H7 (cell line): Measurements from ENCODE around the gene CCNG1. TPM values are rescaled to one million over a fixed set of nuclear protein-coding genes. Genes with fewer than 3 reads are reported as not detected.
A peak's percentile ranks its signal among the peaks of the same experiment; 100 is the strongest.
"Not testable (repeated sequence)": the region's sequence is repeated elsewhere in the genome, so short reads cannot be mapped to it uniquely, and the experiment has no call there.

ENCODE experiments used
- DNase-seq: peaks from one replicate; pipeline ENCODE4 v3.0.0; 2012
- H3K27me3 ChIP-seq: 2 replicates; pipeline ENCODE4 v1.6.0; 2011; ENCODE audit warnings: mild to moderate bottlenecking, low read length; ENCODE audit not compliant: control insufficient read depth, insufficient read depth
- H3K36me3 ChIP-seq: replicated peaks from 2 replicates; pipeline ENCODE4 v1.5.1; 2011; ENCODE audit warnings: low read length; ENCODE audit not compliant: control insufficient read depth, insufficient read depth
- H3K4me3 ChIP-seq: 2 replicates; pipeline ENCODE4 v1.5.1; 2011; ENCODE audit warnings: low read depth, mild to moderate bottlenecking, control low read depth, low read length, moderate library complexity; ENCODE audit not compliant: insufficient read depth
- total RNA-seq: library from RNA; depleted of rRNA; stranded (reverse); fragments of >200 nt; shearing (Covaris generic); gene quantifications from 2 replicates; pipeline ENCODE4 v1.2.3, GENCODE V29; 2014; rRNA removed

The CCNG1 gene
- 374 and 490 TPM in 2 replicates for total RNA-seq

DNA sequence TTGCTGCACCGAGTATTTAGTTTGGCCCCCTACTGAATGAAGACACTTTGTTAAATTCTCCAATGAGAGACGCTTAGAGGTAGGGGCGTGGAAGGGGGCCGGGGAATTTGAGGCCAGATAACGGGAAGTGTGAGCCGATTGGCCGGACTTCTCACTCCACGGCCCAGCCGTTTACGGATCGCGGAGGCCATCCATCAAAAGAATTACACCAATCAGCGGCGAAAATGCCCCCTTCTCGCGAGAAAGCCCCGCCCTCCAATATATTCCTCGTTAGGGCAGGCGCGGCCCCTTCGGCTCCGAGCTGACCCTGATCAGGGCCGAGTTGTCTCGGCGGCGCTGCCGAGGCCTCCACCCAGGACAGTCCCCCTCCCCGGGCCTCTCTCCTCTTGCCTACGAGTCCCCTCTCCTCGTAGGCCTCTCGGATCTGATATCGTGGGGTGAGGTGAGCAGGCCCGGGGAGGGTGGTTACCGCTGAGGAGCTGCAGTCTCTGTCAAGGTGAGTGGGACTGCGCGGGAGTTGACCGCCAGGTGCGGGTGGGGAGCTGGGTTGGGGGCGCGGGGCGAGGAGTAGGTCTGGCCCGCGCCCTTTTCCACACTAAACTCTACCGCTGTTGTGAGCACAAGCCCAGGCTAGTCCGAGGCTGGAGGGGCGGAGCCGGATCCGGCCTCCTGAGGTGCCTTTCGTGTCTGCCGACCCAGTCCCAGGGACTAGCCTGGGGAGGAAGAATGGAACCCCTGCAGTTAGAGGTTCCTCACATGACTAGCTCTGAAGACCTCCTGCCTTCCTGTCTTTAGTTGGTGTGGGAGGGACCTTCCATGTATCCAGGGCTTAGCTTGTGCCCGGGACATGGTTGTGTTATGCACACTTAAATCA, at the start of gene CCNG1:
Gene CCNG1 (plus strand): TSS at position 287 of the 874 bp plus-strand sequence. CDS start 1,662 bp downstream, outside the sequence.
- peak; percentile 91 for DNase-seq
- Histone ChIP-seq H3K36me3 (peaks cover 25% of the 10 kb centered on the region), H3K27me3 (no peaks in the 10 kb centered on the region), H3K4me3 (peak within 1 kb of the TSS; percentile 81)

DNA sequence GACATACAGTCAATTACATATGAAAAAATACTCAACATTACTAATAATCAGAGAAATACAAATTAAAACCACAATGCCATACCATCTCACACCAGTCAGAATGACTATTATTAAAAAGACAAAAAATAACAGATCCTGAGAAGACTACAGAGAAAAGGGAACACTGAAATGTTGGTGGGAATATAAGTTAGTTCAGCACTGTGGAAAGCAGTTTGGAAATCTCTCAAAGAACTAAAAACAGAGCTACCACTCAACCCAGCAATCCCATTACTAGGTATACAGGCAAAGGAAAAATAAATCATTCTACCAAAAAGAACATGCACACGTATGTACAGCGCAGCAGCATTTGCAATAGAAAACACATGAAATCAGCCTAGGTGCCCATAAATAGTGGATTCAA, 41.6 kb upstream of the CCNG1 start:
- no peaks in the 10 kb centered on the region for H3K27me3 ChIP-seq
- no peak overlapping the region for H3K4me3 ChIP-seq
- no peaks in the 10 kb centered on the region for H3K36me3 ChIP-seq
- DNase-seq: no peak

DNA sequence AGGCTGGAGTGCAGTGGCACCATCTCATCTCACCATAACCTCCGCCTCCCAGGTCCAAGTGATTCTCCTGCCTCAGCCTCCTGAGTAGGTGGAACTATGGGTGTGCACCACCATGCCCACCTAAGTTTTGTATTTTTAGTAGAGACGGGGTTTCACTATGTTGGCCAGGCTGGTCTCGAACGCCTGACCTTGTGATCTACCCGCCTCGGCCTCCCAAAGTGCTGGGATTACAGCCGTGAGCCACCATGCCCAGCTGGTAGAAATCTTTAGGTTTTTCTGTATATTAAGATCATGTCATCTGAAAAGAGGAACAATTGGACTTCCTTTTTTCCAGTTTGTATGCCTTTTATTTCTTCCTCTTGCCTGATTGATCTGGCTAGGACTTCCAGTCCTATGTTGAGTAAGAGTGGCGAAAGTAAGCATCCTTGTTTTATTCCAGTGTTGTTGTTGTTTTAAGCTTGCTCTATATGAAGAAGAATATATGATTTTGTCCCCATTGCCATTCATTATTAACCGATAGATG, 40.5 kb upstream of the CCNG1 start:
- H3K4me3 ChIP-seq, DNase-seq, H3K27me3 ChIP-seq, H3K36me3 ChIP-seq: not testable (repeated sequence)

DNA sequence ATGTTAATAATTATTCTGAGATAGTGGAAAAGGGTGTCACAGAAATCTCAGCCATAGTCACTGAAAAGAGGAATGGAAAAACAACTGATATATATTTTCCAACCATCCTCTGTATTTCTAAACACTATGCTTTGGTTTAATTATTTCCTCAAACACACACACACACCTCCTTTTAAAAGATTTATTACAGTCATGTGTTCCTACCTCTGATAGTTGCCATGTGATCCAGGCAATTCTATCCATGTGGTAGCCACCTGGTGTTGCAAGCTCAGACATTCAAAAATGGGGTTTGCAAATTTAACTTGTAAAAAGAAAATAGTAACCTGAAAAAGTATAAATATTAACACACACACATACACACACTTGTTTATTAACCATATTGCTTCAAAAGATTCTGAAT, 40.0 kb upstream of the CCNG1 start:
- Histone ChIP-seq H3K27me3 (no peaks in the 10 kb centered on the region), H3K36me3 (no peaks in the 10 kb centered on the region), H3K4me3 (no peak overlapping the region)
- no peak for DNase-seq

- Histone ChIP-seq H3K27me3 (no peaks in the 10 kb centered on the region), H3K4me3 (no peak overlapping the region), H3K36me3 (no peaks in the 10 kb centered on the region)
- DNase-seq: no peak
Observed at GRCh38 chr5:163399923-163400322, 37.5 kb upstream of the CCNG1 start.

GRCh38 chr5:163401271-163401670, 36.1 kb upstream of the CCNG1 start:
- DNase-seq: no peak
- no peaks in the 10 kb centered on the region for H3K27me3 ChIP-seq
- H3K36me3 ChIP-seq: no peaks in the 10 kb centered on the region
- no peak overlapping the region for H3K4me3 ChIP-seq

GRCh38 chr5:163402007-163402406, 35.4 kb upstream of the CCNG1 start:
- Histone ChIP-seq H3K4me3 (no peak overlapping the region), H3K27me3 (no peaks in the 10 kb centered on the region), H3K36me3 (no peaks in the 10 kb centered on the region)
- no peak for DNase-seq

GRCh38 chr5:163404364-163405173, 32.8 kb upstream of the CCNG1 start:
- no peak for DNase-seq
- Histone ChIP-seq H3K4me3 (no peak overlapping the region), H3K36me3 (no peaks in the 10 kb centered on the region), H3K27me3 (no peaks in the 10 kb centered on the region)

DNA sequence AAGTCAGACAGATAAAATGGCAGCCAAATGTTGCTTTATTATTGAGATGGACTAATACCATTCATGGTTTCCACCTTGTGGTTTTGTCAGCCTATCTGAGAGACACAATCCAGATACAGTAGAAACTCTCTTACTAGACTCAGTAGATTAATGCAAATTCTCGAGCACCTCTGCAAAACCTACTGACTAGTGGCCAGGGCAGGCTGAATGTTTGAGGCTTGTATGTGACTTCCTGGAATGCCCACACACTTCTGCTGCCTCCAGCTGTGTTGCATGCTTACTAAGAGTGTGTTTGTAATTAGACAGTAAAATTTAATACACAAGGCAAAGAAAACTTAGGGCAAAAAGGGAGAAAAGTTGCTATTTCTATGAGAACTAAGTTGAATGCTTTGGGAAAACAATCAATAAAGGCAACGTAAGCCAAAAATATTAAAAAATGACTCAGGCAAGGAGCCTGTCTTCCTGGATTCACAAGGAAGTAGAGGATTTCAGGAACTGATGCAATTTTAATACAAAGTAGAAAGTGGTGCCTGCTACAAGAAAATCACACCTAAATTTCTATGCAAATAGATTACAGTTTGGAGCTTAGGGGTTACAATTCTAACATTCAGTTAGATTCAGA, 30.2 kb upstream of the CCNG1 start:
- H3K4me3 ChIP-seq: no peak overlapping the region
- no peaks in the 10 kb centered on the region for H3K36me3 ChIP-seq
- no peaks in the 10 kb centered on the region for H3K27me3 ChIP-seq
- DNase-seq: no peak

DNA sequence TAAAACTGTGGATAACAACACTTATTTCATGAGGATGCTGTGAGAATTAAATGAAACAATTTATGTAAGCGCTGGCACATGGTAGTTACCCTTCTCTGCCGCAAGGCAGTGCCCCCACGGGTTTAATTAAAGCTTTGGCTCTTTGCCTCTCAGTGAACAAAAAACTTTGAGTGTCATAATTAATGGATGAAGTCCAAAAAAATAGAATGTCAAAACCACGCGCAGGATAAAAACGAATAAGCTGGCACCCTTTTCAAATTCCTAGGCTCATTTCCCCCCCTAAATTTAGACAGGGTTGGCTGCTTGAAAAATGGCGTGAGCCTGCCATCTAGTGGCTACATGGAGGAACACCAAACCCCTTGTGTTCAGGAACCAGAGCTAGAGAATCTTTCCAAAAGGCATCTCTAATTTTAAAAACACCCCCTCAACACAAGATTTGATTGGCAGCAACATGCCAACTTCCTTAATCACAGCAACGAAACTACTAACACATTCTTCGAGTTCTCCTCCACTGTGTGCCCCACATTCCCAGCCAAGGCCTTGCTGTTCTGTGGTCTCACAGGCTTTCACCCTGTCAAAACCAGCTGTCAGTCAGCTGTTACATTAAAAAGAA, 29.0 kb upstream of the CCNG1 start:
- DNase-seq: peak; percentile 47
- H3K36me3 ChIP-seq: no peaks in the 10 kb centered on the region
- no peaks in the 10 kb centered on the region for H3K27me3 ChIP-seq
- H3K4me3 ChIP-seq: no peak overlapping the region

- Histone ChIP-seq H3K4me3 (no peak overlapping the region), H3K36me3 (no peaks in the 10 kb centered on the region), H3K27me3 (no peaks in the 10 kb centered on the region)
- DNase-seq: no peak
Observed at GRCh38 chr5:163409384-163409783, 28.0 kb upstream of the CCNG1 start.

GRCh38 chr5:163410505-163410904, 26.9 kb upstream of the CCNG1 start:
- no peaks in the 10 kb centered on the region for H3K36me3 ChIP-seq
- no peak for DNase-seq

DNA sequence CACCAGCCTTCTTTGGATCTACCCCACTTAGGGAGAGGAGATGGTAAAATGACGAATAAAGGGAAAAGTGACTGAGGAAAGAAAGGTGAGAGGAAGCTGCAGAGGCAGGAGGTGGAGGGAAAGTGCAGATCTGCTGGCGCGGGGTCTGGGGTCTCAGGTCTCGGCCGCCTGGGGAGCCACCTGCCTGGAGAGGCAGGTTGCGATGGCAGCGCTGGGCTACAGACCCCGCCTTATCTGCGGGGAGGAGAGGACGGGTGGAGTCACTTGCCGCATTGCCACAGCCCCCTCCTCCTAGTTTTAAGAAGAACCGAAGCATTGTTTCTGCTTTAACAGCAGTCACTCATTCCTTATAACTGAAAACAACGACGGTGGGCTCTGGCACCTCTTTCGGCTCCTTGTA, 21.7 kb upstream of the CCNG1 start:
- peak overlapping the region; percentile 6; the same call in 1 of the 2 replicates for H3K4me3 ChIP-seq
- peak; percentile 52 for DNase-seq
- H3K27me3 ChIP-seq, H3K36me3 ChIP-seq: not testable (repeated sequence)

More at GRCh38 chr5:163410505-163410904, 26.9 kb upstream of the CCNG1 start:
- Histone ChIP-seq H3K27me3 (no peaks in the 10 kb centered on the region), H3K4me3 (no peak overlapping the region)

- Histone ChIP-seq H3K27me3 (no peaks in the 10 kb centered on the region), H3K36me3 (no peaks in the 10 kb centered on the region), H3K4me3 (no peak overlapping the region)
- DNase-seq: no peak
Observed at GRCh38 chr5:163424836-163425235, 12.6 kb upstream of the CCNG1 start.
